HEK293T (cell line): ENCODE measurements around the gene SPEM2.

ENCODE experiments used
- CTCF ChIA-PET: fragments of 350-600 bp; formaldehyde crosslinking; extraction: SDS; loops from one replicate; lab custom pipeline; 2021; ENCODE audit warnings: antibody characterized with exemption, inconsistent platforms; lab: Yijun Ruan, JAX
- POLR2A ChIA-PET: fragments of 350-600 bp; formaldehyde crosslinking; extraction: SDS; loops from one replicate; lab custom pipeline; 2020; ENCODE audit warnings: antibody characterized with exemption, inconsistent platforms; lab: Yijun Ruan, JAX
- DNase-seq: peaks from one replicate; pipeline ENCODE4 v3.0.0; 2012; ENCODE audit warnings: mixed read lengths; ENCODE audit errors: extremely low spot score
- ARNT ChIP-seq: fragments of 450-650 bp; IDR thresholded peaks from 2 replicates; pipeline ENCODE4 v1.6.1; 2017; ENCODE audit warnings: mild to moderate bottlenecking
- BHLHE40 ChIP-seq: fragments of 450-650 bp; IDR thresholded peaks from 2 replicates; pipeline ENCODE4 v1.6.1; 2016; ENCODE audit warnings: mild to moderate bottlenecking, moderate library complexity, borderline replicate concordance
- CTBP1 ChIP-seq: fragments of 450-650 bp; IDR thresholded peaks from 2 replicates; pipeline ENCODE4 v1.6.1; 2016; ENCODE audit warnings: borderline replicate concordance
- ELF4 ChIP-seq: fragments of 450-650 bp; IDR thresholded peaks from 2 replicates; pipeline ENCODE4 v1.6.1; 2017; ENCODE audit warnings: antibody characterized with exemption
- FOXA1 ChIP-seq: fragments of 450-650 bp; IDR thresholded peaks from 2 replicates; pipeline ENCODE4 v1.6.1; 2016; ENCODE audit warnings: mild to moderate bottlenecking
- FOXK2 ChIP-seq: fragments of 450-650 bp; IDR thresholded peaks from 2 replicates; pipeline ENCODE4 v1.6.1; 2016; ENCODE audit warnings: mild to moderate bottlenecking
- FOXM1 ChIP-seq: fragments of 450-650 bp; IDR thresholded peaks from 2 replicates; pipeline ENCODE4 v1.6.1; 2017; ENCODE audit warnings: mild to moderate bottlenecking, borderline replicate concordance
- HDGF ChIP-seq: fragments of 450-650 bp; IDR thresholded peaks from 2 replicates; pipeline ENCODE4 v1.6.1; 2017; ENCODE audit warnings: antibody characterized with exemption, borderline replicate concordance
- L3MBTL2 ChIP-seq: fragments of 450-650 bp; conservative IDR thresholded peaks from 2 replicates; pipeline ENCODE4 v1.6.1; 2016; ENCODE audit warnings: mild to moderate bottlenecking
- LEF1 ChIP-seq: fragments of 450-650 bp; IDR thresholded peaks from 2 replicates; pipeline ENCODE4 v1.6.1; 2017; ENCODE audit warnings: mild to moderate bottlenecking, borderline replicate concordance
- NFRKB ChIP-seq: fragments of 450-650 bp; IDR thresholded peaks from 2 replicates; pipeline ENCODE4 v1.6.1; 2016; ENCODE audit warnings: mild to moderate bottlenecking, moderate library complexity
- PKNOX1 ChIP-seq: fragments of 450-650 bp; IDR thresholded peaks from 2 replicates; pipeline ENCODE4 v1.6.1; 2016
- SP1 ChIP-seq: fragments of 450-650 bp; IDR thresholded peaks from 2 replicates; pipeline ENCODE4 v1.6.1; 2017
- SUZ12 ChIP-seq: fragments of 450-650 bp; IDR thresholded peaks from 2 replicates; pipeline ENCODE4 v1.6.1; 2016; ENCODE audit warnings: mild to moderate bottlenecking
- TARDBP ChIP-seq: fragments of 450-650 bp; IDR thresholded peaks from 2 replicates; pipeline ENCODE4 v1.6.1; 2016
- ZNF384 ChIP-seq: fragments of 450-650 bp; IDR thresholded peaks from 2 replicates; pipeline ENCODE4 v1.6.1; 2016

SPEM2 gene

DNA sequence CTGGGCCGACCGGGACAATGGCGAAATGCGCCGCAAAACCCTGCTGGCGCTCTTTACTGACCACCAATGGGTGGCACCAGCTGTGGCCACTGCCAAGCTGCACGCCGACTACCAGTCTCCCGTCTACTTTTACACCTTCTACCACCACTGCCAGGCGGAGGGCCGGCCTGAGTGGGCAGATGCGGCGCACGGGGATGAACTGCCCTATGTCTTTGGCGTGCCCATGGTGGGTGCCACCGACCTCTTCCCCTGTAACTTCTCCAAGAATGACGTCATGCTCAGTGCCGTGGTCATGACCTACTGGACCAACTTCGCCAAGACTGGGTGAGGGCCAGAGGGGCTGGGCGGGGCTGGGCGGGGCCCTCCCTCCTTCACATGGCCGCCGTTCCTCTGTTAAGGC lies 9.6 kb upstream of the SPEM2 start:
- CTCF ChIA-PET: no interaction called here
- no peak for DNase-seq
- POLR2A ChIA-PET: no interaction called here
- TF ChIP-seq ARNT: no peak
- TF ChIP-seq CTBP1: no peak
- TF ChIP-seq L3MBTL2: no peak
- TF ChIP-seq ZNF384: no peak
- no peak for TF ChIP-seq FOXM1

- no peak for DNase-seq
- TF ChIP-seq TARDBP (no peak), ZNF384 (no peak), FOXA1 (no peak), CTBP1 (no peak), ARNT (no peak), PKNOX1 (no peak), SUZ12 (no peak), FOXK2 (no peak), FOXM1 (no peak), L3MBTL2 (no peak)
- POLR2A ChIA-PET: no interaction called here
- CTCF ChIA-PET: no interaction called here
Observed at GRCh38 chr17:7416323-7416722, 9.1 kb upstream of the SPEM2 start.

DNA sequence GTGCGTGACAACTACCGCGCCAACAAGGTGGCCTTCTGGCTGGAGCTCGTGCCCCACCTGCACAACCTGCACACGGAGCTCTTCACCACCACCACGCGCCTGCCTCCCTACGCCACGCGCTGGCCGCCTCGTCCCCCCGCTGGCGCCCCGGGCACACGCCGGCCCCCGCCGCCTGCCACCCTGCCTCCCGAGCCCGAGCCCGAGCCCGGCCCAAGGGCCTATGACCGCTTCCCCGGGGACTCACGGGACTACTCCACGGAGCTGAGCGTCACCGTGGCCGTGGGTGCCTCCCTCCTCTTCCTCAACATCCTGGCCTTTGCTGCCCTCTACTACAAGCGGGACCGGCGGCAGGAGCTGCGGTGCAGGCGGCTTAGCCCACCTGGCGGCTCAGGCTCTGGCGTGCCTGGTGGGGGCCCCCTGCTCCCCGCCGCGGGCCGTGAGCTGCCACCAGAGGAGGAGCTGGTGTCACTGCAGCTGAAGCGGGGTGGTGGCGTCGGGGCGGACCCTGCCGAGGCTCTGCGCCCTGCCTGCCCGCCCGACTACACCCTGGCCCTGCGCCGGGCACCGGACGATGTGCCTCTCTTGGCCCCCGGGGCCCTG lies 8.3 kb upstream of the SPEM2 start:
- TF ChIP-seq NFRKB: no peak
- no peak for TF ChIP-seq BHLHE40
- TF ChIP-seq ZNF384: no peak
- TF ChIP-seq FOXK2: no peak
- TF ChIP-seq TARDBP: no peak
- no peak for TF ChIP-seq SUZ12
- TF ChIP-seq FOXM1: no peak
- TF ChIP-seq CTBP1: no peak
- no peak for TF ChIP-seq ARNT
- TF ChIP-seq FOXA1: no peak
- POLR2A ChIA-PET: no interaction called here
- no peak for DNase-seq
- CTCF ChIA-PET: no interaction called here

- no peak for TF ChIP-seq TARDBP
- TF ChIP-seq ZNF384: no peak
- no peak for TF ChIP-seq LEF1
- no peak for TF ChIP-seq HDGF
- no peak for TF ChIP-seq SUZ12
- no peak for TF ChIP-seq SP1
- no peak for TF ChIP-seq FOXA1
- TF ChIP-seq FOXK2: no peak
- no peak for TF ChIP-seq L3MBTL2
- no peak for TF ChIP-seq CTBP1
- no peak for TF ChIP-seq ELF4
- no peak for TF ChIP-seq ARNT
- TF ChIP-seq FOXM1: no peak
- no peak for TF ChIP-seq BHLHE40
- TF ChIP-seq PKNOX1: no peak
- TF ChIP-seq NFRKB: no peak
- ChIA-PET CTCF (interaction anchor here (0.9 kb wide), 1 partner anchor 18 kb away, joined by 3 read pairs; no protein-coding TSS in a partner anchor), POLR2A (interaction anchor here (1.1 kb wide), 1 partner anchor 14 kb away, joined by 4 read pairs; the partner anchor contains the start of gene TMEM256)
- no peak for DNase-seq
Observed at GRCh38 chr17:7418472-7419152, 6.8 kb upstream of the SPEM2 start.

GRCh38 chr17:7419819-7420610 lies 5.4 kb upstream of the SPEM2 start, which contains the start of gene SPEM1:
SPEM1 (plus strand) TSS chr17:7420324; CDS start chr17:7420385, 61 bp downstream.
- DNase-seq: no peak
- ChIA-PET CTCF (interaction anchor here (0.9 kb wide), 1 partner anchor 16 kb away, joined by 3 read pairs; no protein-coding TSS in a partner anchor), POLR2A (interaction anchor here (1.2 kb wide), 1 partner anchor 16 kb away, joined by 4 read pairs; the partner anchor contains the start of gene TMEM256)

DNA sequence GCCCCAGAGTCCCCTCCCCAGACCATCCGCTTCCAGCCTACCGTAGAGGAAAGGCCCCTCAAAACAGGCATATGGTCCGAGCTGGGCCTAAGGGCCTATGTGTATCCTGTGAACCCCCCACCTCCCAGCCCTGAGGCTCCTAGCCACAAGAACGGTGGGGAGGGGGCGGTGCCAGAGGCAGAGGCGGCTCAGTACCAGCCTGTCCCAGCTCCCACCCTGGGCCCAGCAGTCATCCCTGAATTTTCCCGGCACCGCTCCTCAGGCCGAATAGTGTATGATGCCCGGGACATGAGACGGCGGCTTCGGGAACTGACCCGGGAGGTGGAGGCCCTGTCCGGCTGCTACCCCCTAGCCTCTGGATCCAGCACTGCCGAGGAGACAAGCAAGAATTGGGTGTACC lies 4.2 kb upstream of the SPEM2 start:
- POLR2A ChIA-PET: interaction anchor here (1.2 kb wide), 1 partner anchor 17 kb away, joined by 4 read pairs; the partner anchor contains the start of gene TMEM256
- CTCF ChIA-PET: no interaction called here
- no peak for DNase-seq
- TF ChIP-seq L3MBTL2 (no peak), NFRKB (no peak), LEF1 (no peak), HDGF (no peak), SP1 (no peak), ZNF384 (no peak), CTBP1 (no peak), FOXA1 (no peak), FOXK2 (no peak), ELF4 (no peak), SUZ12 (no peak), BHLHE40 (no peak), ARNT (no peak), TARDBP (no peak), PKNOX1 (no peak), FOXM1 (no peak)

More at GRCh38 chr17:7419819-7420610, 5.4 kb upstream of the SPEM2 start, which contains the start of gene SPEM1:
- TF ChIP-seq L3MBTL2 (no peak), FOXM1 (no peak), CTBP1 (no peak)
